ENCODE data around the gene ABLIM1.

Gene ABLIM1

GRCh38 chr10:114604357-114605130, 53.5 kb downstream of the ABLIM1 start:
- no peak for DNase-seq
- Histone ChIP-seq H3K36me3 (no peaks in the 10 kb centered on the region), H3K27me3 (ENCODE audit: insufficient read depth, low read depth, severe bottlenecking) (no peaks in the 10 kb centered on the region), H3K27ac (no peak overlapping the region), H3K9me3 (ENCODE audit: severe bottlenecking) (no peaks in the 10 kb centered on the region), H3K4me3 (ENCODE audit: low read depth, low read length) (no peak overlapping the region)
- TF ChIP-seq CTCF (IDR thresholded peaks at IDR 0.05; ENCODE audit: low read depth, low read length), result no peak

- DNase-seq, result no peak
- H3K9me3 ChIP-seq (ENCODE audit: severe bottlenecking), result no peaks in the 10 kb centered on the region
- TF ChIP-seq CTCF (IDR thresholded peaks at IDR 0.05; ENCODE audit: low read depth, low read length), result no peak
- no peak overlapping the region for H3K27ac ChIP-seq
- no peaks in the 10 kb centered on the region for H3K36me3 ChIP-seq
- H3K4me3 ChIP-seq (ENCODE audit: low read depth, low read length), result no peak overlapping the region
- H3K27me3 ChIP-seq (ENCODE audit: insufficient read depth, low read depth, severe bottlenecking), result no peaks in the 10 kb centered on the region
Measured at GRCh38 chr10:114603948-114604347, 54.1 kb downstream of the ABLIM1 start.

- DNase-seq, result no peak
- H3K4me3 ChIP-seq (ENCODE audit: low read depth, low read length), result no peak overlapping the region
- H3K36me3 ChIP-seq, result no peaks in the 10 kb centered on the region
- no peak overlapping the region for H3K27ac ChIP-seq
- no peak for TF ChIP-seq CTCF (IDR thresholded peaks at IDR 0.05; ENCODE audit: low read depth, low read length)
- no peaks in the 10 kb centered on the region for H3K9me3 ChIP-seq (ENCODE audit: severe bottlenecking)
- H3K27me3 ChIP-seq (ENCODE audit: insufficient read depth, low read depth, severe bottlenecking), result no peaks in the 10 kb centered on the region
Measured at GRCh38 chr10:114603303-114603702, 54.8 kb downstream of the ABLIM1 start.

DNA sequence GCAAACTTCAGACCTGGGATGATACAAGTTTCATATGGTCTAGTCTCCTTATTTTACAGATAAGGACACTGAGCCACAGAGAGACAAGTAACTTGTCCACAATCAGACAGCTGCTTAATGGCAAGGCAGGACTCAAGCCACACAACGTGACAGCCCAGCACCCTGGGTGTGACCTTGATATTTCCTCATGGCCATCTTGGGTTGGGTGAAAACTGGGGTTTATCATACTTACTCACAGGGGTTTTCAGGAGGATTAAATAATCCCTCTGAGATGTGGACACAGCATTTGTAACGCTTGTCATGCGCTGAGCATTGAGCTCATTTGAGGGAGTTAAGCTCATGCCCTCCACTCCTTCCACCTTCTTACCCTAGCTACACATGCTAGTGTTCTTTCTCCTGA, 58.0 kb downstream of the ABLIM1 start:
- Histone ChIP-seq H3K9me3 (ENCODE audit: severe bottlenecking) (no peaks in the 10 kb centered on the region), H3K36me3 (no peaks in the 10 kb centered on the region), H3K4me3 (ENCODE audit: low read depth, low read length) (no peak overlapping the region), H3K27ac (no peak overlapping the region), H3K27me3 (ENCODE audit: insufficient read depth, low read depth, severe bottlenecking) (no peaks in the 10 kb centered on the region)
- TF ChIP-seq CTCF (IDR thresholded peaks at IDR 0.05; ENCODE audit: low read depth, low read length), result no peak
- DNase-seq, result no peak

DNA sequence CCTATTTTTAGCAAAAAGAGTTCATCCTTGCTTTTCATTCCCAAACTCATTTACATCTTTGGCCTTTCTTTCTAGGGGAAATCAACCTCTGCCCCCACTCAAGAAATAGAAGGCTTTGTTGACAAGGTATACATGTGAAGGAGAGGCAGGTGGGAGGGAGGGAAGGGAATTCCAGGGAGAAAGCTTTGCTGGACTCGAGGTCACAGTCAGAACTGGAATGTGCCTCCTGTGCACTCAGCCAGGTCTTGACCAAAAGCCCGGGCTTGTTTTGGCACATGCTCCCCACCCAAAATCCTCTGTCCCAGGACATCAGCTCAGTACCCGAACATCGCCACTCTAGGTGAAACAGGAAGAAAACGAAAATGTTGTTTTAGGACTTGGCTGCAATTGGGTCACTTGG, 61.3 kb downstream of the ABLIM1 start:
- DNase-seq, result no peak

More for the DNA sequence above, 61.3 kb downstream of the ABLIM1 start:
- Histone ChIP-seq H3K27ac (no peak overlapping the region), H3K9me3 (ENCODE audit: severe bottlenecking) (no peaks in the 10 kb centered on the region), H3K36me3 (no peaks in the 10 kb centered on the region), H3K4me3 (ENCODE audit: low read depth, low read length) (no peak overlapping the region), H3K27me3 (ENCODE audit: insufficient read depth, low read depth, severe bottlenecking) (no peaks in the 10 kb centered on the region)
- TF ChIP-seq CTCF (IDR thresholded peaks at IDR 0.05; ENCODE audit: low read depth, low read length), result no peak
